Measurements from ENCODE around the gene PRKG1. TPM values are rescaled to one million over a fixed set of nuclear protein-coding genes. Genes with fewer than 3 reads are reported as not detected.

Gene PRKG1
- total and polyA plus RNA-seq, 8 donors: 1.2 to 9.6 (median 2.9) TPM

- Histone ChIP-seq H3K27ac (no peak overlapping the region), H3K4me3 (no peak overlapping the region), H3K36me3 (no peaks in the 10 kb centered on the region), H3K27me3 (no peaks in the 10 kb centered on the region), H3K4me1 (no peaks in the 10 kb centered on the region), H3K9me3 (no peaks in the 10 kb centered on the region)
- 75 to 77% methylated on average over 3 of the region's 3 CpGs for WGBS, 2 donors
- DNase-seq (no peak), FAIRE-seq (no peak), ATAC-seq (no peak)
- intact Hi-C loops (cut with DNase I): no loop called here
- no peak for TF ChIP-seq CTCF (IDR thresholded peaks at IDR 0.05)
Observed at GRCh38 chr10:51117053-51117660, 42.9 kb downstream of the PRKG1 start.

GRCh38 chr10:51117794-51118193, 43.5 kb downstream of the PRKG1 start:
- DNase-seq (no peak), FAIRE-seq (no peak), ATAC-seq (no peak)
- WGBS, 2 donors: 81 to 89% methylated on average over 1 of the region's 1 CpG
- H3K9me3 ChIP-seq: no peaks in the 10 kb centered on the region
- TF ChIP-seq CTCF (IDR thresholded peaks at IDR 0.05): no peak
- H3K27ac ChIP-seq: no peak overlapping the region
- H3K4me1 ChIP-seq: no peaks in the 10 kb centered on the region
- no peak overlapping the region for H3K4me3 ChIP-seq
- H3K36me3 ChIP-seq: no peaks in the 10 kb centered on the region
- intact Hi-C loops (cut with DNase I): no loop called here
- H3K27me3 ChIP-seq: no peaks in the 10 kb centered on the region

GRCh38 chr10:51119441-51119840, 45.2 kb downstream of the PRKG1 start:
- DNase-seq: no peak
- ATAC-seq: no peak
- WGBS, 2 donors: 83 to 98% methylated on average over 1 of the region's 1 CpG
- TF ChIP-seq CTCF (IDR thresholded peaks at IDR 0.05): no peak
- Histone ChIP-seq H3K9me3 (no peaks in the 10 kb centered on the region), H3K27me3 (no peaks in the 10 kb centered on the region), H3K36me3 (no peaks in the 10 kb centered on the region), H3K27ac (no peak overlapping the region), H3K4me1 (no peaks in the 10 kb centered on the region), H3K4me3 (no peak overlapping the region)
- peak; percentile 79 for FAIRE-seq
- intact Hi-C loops (cut with DNase I): no loop called here

GRCh38 chr10:51121861-51122260, 47.6 kb downstream of the PRKG1 start:
- intact Hi-C loops (cut with DNase I): no loop called here
- no peak for TF ChIP-seq CTCF (IDR thresholded peaks at IDR 0.05)
- 97% methylated on average over 4 of the region's 4 CpGs for WGBS, 2 donors

GRCh38 chr10:51124852-51125251, 50.6 kb downstream of the PRKG1 start:
- no peak for TF ChIP-seq CTCF (IDR thresholded peaks at IDR 0.05)

More at GRCh38 chr10:51121861-51122260, 47.6 kb downstream of the PRKG1 start:
- DNase-seq: no peak
- ATAC-seq: no peak
- Histone ChIP-seq H3K27me3 (no peaks in the 10 kb centered on the region), H3K4me1 (no peaks in the 10 kb centered on the region), H3K36me3 (no peaks in the 10 kb centered on the region), H3K4me3 (no peak overlapping the region), H3K9me3 (no peaks in the 10 kb centered on the region), H3K27ac (no peak overlapping the region)
- FAIRE-seq: no peak

More at GRCh38 chr10:51124852-51125251, 50.6 kb downstream of the PRKG1 start:
- no peaks in the 10 kb centered on the region for H3K9me3 ChIP-seq
- no peaks in the 10 kb centered on the region for H3K36me3 ChIP-seq
- 86 to 93% methylated on average over 1 of the region's 1 CpG for WGBS, 2 donors
- intact Hi-C loops (cut with DNase I): no loop called here
- no peak overlapping the region for H3K27ac ChIP-seq
- H3K4me1 ChIP-seq: no peaks in the 10 kb centered on the region
- DNase-seq (peak in 1 of 6 donors; percentile 9), ATAC-seq (no peak), FAIRE-seq (no peak)
- H3K4me3 ChIP-seq: no peak overlapping the region
- no peaks in the 10 kb centered on the region for H3K27me3 ChIP-seq
